Measurements from ENCODE around the gene SAYSD1.
"Not testable (repeated sequence)": the region's sequence is repeated elsewhere in the genome, so short reads cannot be mapped to it uniquely, and the experiment has no call there.

Gene SAYSD1

GRCh38 chr6:39114704-39115599 is at the start of gene SAYSD1:
Gene SAYSD1, minus strand, starts transcription at chr6:39115186. Its CDS starts 97 bp downstream, at chr6:39115089.
- FAIRE-seq (peak; percentile 96), DNase-seq (ENCODE audit: extremely low spot score, insufficient read length, low read depth) (peak; percentile 87)

- no peak for DNase-seq (ENCODE audit: extremely low spot score, insufficient read length, low read depth)
- no peak for FAIRE-seq
Observed at GRCh38 chr6:39157511-39157910, 42.5 kb upstream of the SAYSD1 start.

- DNase-seq (ENCODE audit: extremely low spot score, insufficient read length, low read depth), result no peak
- no peak for FAIRE-seq
Observed at GRCh38 chr6:39156801-39157200, 41.8 kb upstream of the SAYSD1 start.

- FAIRE-seq (no peak), DNase-seq (ENCODE audit: extremely low spot score, insufficient read length, low read depth) (no peak)
Observed at GRCh38 chr6:39154705-39155104, 39.7 kb upstream of the SAYSD1 start.

GRCh38 chr6:39153766-39154397 is 38.9 kb upstream of the SAYSD1 start:
- no peak for DNase-seq (ENCODE audit: extremely low spot score, insufficient read length, low read depth)
- FAIRE-seq, result no peak

GRCh38 chr6:39152262-39152661 is 37.3 kb upstream of the SAYSD1 start:
- FAIRE-seq, result no peak
- no peak for DNase-seq (ENCODE audit: extremely low spot score, insufficient read length, low read depth)

- FAIRE-seq, result no peak
- DNase-seq (ENCODE audit: extremely low spot score, insufficient read length, low read depth), result no peak
Observed at GRCh38 chr6:39151211-39151610, 36.2 kb upstream of the SAYSD1 start.

GRCh38 chr6:39144481-39145173 is 29.6 kb upstream of the SAYSD1 start:
- DNase-seq (ENCODE audit: extremely low spot score, insufficient read length, low read depth) (no peak), FAIRE-seq (no peak)

- FAIRE-seq (no peak), DNase-seq (ENCODE audit: extremely low spot score, insufficient read length, low read depth) (no peak)
Observed at GRCh38 chr6:39143238-39143930, 28.4 kb upstream of the SAYSD1 start.

- no peak for DNase-seq (ENCODE audit: extremely low spot score, insufficient read length, low read depth)
- FAIRE-seq, result no peak
Observed at GRCh38 chr6:39140556-39141167, 25.7 kb upstream of the SAYSD1 start.

GRCh38 chr6:39137245-39137644 is 22.3 kb upstream of the SAYSD1 start:
- no peak for FAIRE-seq
- DNase-seq (ENCODE audit: extremely low spot score, insufficient read length, low read depth), result no peak

- DNase-seq (ENCODE audit: extremely low spot score, insufficient read length, low read depth); FAIRE-seq: not testable (repeated sequence)
Observed at GRCh38 chr6:39136207-39136606, 21.2 kb upstream of the SAYSD1 start.

- FAIRE-seq; DNase-seq (ENCODE audit: extremely low spot score, insufficient read length, low read depth): not testable (repeated sequence)
Observed at GRCh38 chr6:39134761-39135160, 19.8 kb upstream of the SAYSD1 start.

GRCh38 chr6:39130691-39131090 is 15.7 kb upstream of the SAYSD1 start:
- no peak for FAIRE-seq
- no peak for DNase-seq (ENCODE audit: extremely low spot score, insufficient read length, low read depth)

- DNase-seq (ENCODE audit: extremely low spot score, insufficient read length, low read depth) (no peak), FAIRE-seq (no peak)
Observed at GRCh38 chr6:39128832-39129231, 13.8 kb upstream of the SAYSD1 start.

- FAIRE-seq (no peak), DNase-seq (ENCODE audit: extremely low spot score, insufficient read length, low read depth) (no peak)
Observed at GRCh38 chr6:39128106-39128505, 13.1 kb upstream of the SAYSD1 start.

GRCh38 chr6:39124114-39124513 is 9.1 kb upstream of the SAYSD1 start:
- FAIRE-seq (no peak), DNase-seq (ENCODE audit: extremely low spot score, insufficient read length, low read depth) (no peak)

GRCh38 chr6:39118921-39119320 is 3.9 kb upstream of the SAYSD1 start:
- DNase-seq (ENCODE audit: extremely low spot score, insufficient read length, low read depth) (no peak), FAIRE-seq (no peak)

GRCh38 chr6:39114388-39114703 is 640 bp downstream of the SAYSD1 start:
- no peak for FAIRE-seq
- DNase-seq (ENCODE audit: extremely low spot score, insufficient read length, low read depth), result no peak

- DNase-seq (ENCODE audit: extremely low spot score, insufficient read length, low read depth), result no peak
- no peak for FAIRE-seq
Observed at GRCh38 chr6:39113788-39114187, 1.2 kb downstream of the SAYSD1 start.
